KMS-11 (cell line): Measurements from ENCODE around the gene NLRC4.

Source experiments
- H2AFZ ChIP-seq: fragments of 200-600 bp; sonication (generic); 2 replicates; pipeline ENCODE4 v1.6.1; 2016; ENCODE audit warnings: antibody characterized with exemption, mixed run types, low read depth
- H3K27ac ChIP-seq: fragments of 200-600 bp; sonication (generic); 2 replicates; pipeline ENCODE4 v1.6.1; 2016; ENCODE audit warnings: mild to moderate bottlenecking, mixed run types
- H3K27me3 ChIP-seq: fragments of 200-600 bp; sonication (generic); 2 replicates; pipeline ENCODE4 v1.6.1; 2017; ENCODE audit warnings: mild to moderate bottlenecking, low read depth, mixed run types, moderate library complexity; ENCODE audit not compliant: insufficient read depth
- H3K36me3 ChIP-seq: fragments of 200-600 bp; sonication (generic); 2 replicates; pipeline ENCODE4 v1.6.1; 2017; ENCODE audit warnings: mild to moderate bottlenecking, mixed run types; ENCODE audit not compliant: insufficient read depth
- H3K4me1 ChIP-seq: fragments of 200-600 bp; sonication (generic); 2 replicates; pipeline ENCODE4 v1.6.1; 2016; ENCODE audit warnings: mild to moderate bottlenecking, low read depth, mixed run types; ENCODE audit not compliant: poor library complexity, severe bottlenecking
- H3K4me2 ChIP-seq: fragments of 200-600 bp; sonication (generic); 2 replicates; pipeline ENCODE4 v1.7.0; 2016; ENCODE audit warnings: mild to moderate bottlenecking, mixed run types
- H3K4me3 ChIP-seq: fragments of 200-600 bp; sonication (generic); IDR thresholded peaks from 2 replicates; pipeline ENCODE4 v1.6.1; 2017; ENCODE audit warnings: low read depth, low read length, mixed read lengths; ENCODE audit not compliant: insufficient read depth
- H3K79me2 ChIP-seq: fragments of 200-600 bp; sonication (generic); 2 replicates; pipeline ENCODE4 v1.6.1; 2016; ENCODE audit warnings: low read depth, mixed run types; ENCODE audit not compliant: insufficient read depth
- H3K9ac ChIP-seq: fragments of 200-600 bp; sonication (generic); 2 replicates; pipeline ENCODE4 v1.6.1; 2016; ENCODE audit warnings: mild to moderate bottlenecking, mixed run types
- H4K20me1 ChIP-seq: fragments of 200-600 bp; sonication (generic); 2 replicates; pipeline ENCODE4 v1.6.1; 2016; ENCODE audit warnings: mild to moderate bottlenecking, mixed run types; ENCODE audit not compliant: insufficient read depth
- CTCF ChIP-seq: fragments of 200-600 bp; sonication (generic); conservative IDR thresholded peaks from 2 replicates; pipeline ENCODE4 v1.6.1; 2017; ENCODE audit warnings: low read depth, mild to moderate bottlenecking, antibody characterized with exemption, low read length, moderate library complexity, mixed read lengths

The NLRC4 gene

GRCh38 chr2:32231959-32232358, 32.7 kb downstream of the NLRC4 start:
- H3K36me3 ChIP-seq, result no peaks in the 10 kb centered on the region
- peaks cover 6% of the 10 kb centered on the region for H3K4me1 ChIP-seq
- H3K4me3 ChIP-seq, result no peak overlapping the region
- H4K20me1 ChIP-seq, result no peaks in the 10 kb centered on the region
- no peaks in the 10 kb centered on the region for H3K27me3 ChIP-seq
- H2AFZ ChIP-seq, result no peak overlapping the region
- no peak overlapping the region for H3K9ac ChIP-seq
- H3K79me2 ChIP-seq, result no peaks in the 10 kb centered on the region
- TF ChIP-seq CTCF, result no peak
- no peak overlapping the region for H3K4me2 ChIP-seq
- no peak overlapping the region for H3K27ac ChIP-seq

DNA sequence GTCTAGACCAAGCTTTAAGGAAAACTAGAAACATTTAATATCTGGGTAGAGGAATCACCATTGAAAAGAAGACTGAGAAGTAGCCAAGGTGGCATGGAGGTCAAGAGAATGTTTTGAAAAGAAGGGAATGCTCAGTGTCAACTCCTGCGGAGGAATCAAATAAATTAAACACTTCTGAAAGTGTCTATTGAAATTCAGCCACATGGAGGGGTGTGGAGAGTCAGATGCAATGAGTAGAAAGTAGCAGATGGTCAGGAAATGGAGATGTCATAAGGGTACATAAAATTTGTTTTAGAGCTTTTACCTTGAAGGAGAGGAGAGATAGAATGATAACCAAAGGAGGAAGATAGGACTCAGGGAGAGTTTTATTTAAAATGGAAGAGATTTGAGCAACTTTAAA, 35.1 kb downstream of the NLRC4 start:
- H3K4me3 ChIP-seq, result no peak overlapping the region
- no peaks in the 10 kb centered on the region for H3K36me3 ChIP-seq
- H2AFZ ChIP-seq, result no peak overlapping the region
- no peaks in the 10 kb centered on the region for H4K20me1 ChIP-seq
- no peaks in the 10 kb centered on the region for H3K27me3 ChIP-seq
- H3K27ac ChIP-seq, result no peak overlapping the region
- no peak overlapping the region for H3K4me2 ChIP-seq
- TF ChIP-seq CTCF, result no peak
- no peak overlapping the region for H3K9ac ChIP-seq
- peaks cover 6% of the 10 kb centered on the region for H3K4me1 ChIP-seq
- H3K79me2 ChIP-seq, result no peaks in the 10 kb centered on the region

GRCh38 chr2:32228181-32228580, 36.5 kb downstream of the NLRC4 start:
- no peaks in the 10 kb centered on the region for H3K27me3 ChIP-seq
- H4K20me1 ChIP-seq, result no peaks in the 10 kb centered on the region
- TF ChIP-seq CTCF, result no peak
- H2AFZ ChIP-seq, result no peak overlapping the region
- H3K79me2 ChIP-seq, result no peaks in the 10 kb centered on the region
- H3K27ac ChIP-seq, result no peak overlapping the region
- H3K9ac ChIP-seq, result no peak overlapping the region
- H3K36me3 ChIP-seq, result no peaks in the 10 kb centered on the region
- peaks cover 6% of the 10 kb centered on the region for H3K4me1 ChIP-seq
- H3K4me2 ChIP-seq, result no peak overlapping the region
- H3K4me3 ChIP-seq, result no peak overlapping the region

GRCh38 chr2:32227492-32227891, 37.2 kb downstream of the NLRC4 start:
- Histone ChIP-seq H3K36me3 (no peaks in the 10 kb centered on the region), H3K4me3 (no peak overlapping the region), H3K4me1 (peaks cover 6% of the 10 kb centered on the region), H3K9ac (no peak overlapping the region), H3K27ac (no peak overlapping the region), H2AFZ (no peak overlapping the region), H3K4me2 (no peak overlapping the region), H3K79me2 (no peaks in the 10 kb centered on the region), H3K27me3 (no peaks in the 10 kb centered on the region), H4K20me1 (no peaks in the 10 kb centered on the region)
- no peak for TF ChIP-seq CTCF

DNA sequence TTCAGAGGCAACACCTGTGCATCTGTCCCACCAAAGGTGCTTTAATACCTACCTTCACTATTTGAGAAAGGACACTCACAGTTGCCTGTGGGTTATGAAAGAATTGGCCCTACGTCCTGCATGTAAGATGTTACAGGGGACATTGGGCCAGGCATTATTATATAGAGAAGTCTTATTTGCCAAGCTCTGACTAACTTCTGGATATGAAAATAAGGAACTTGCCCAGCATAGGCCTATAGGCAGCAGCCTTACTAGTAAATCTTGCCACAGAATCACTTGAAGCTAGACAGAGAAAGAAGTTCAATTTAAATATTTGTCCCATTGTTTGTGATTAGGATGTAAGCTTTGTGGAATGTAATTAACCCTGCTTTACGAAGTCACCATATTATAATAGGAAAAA, 41.7 kb downstream of the NLRC4 start:
- no peaks in the 10 kb centered on the region for H3K36me3 ChIP-seq
- H2AFZ ChIP-seq, result no peak overlapping the region
- H4K20me1 ChIP-seq, result no peaks in the 10 kb centered on the region
- H3K27ac ChIP-seq, result no peak overlapping the region
- H3K4me2 ChIP-seq, result no peak overlapping the region
- no peaks in the 10 kb centered on the region for H3K4me1 ChIP-seq
- H3K4me3 ChIP-seq, result no peak overlapping the region
- H3K9ac ChIP-seq, result no peak overlapping the region
- no peak for TF ChIP-seq CTCF
- H3K79me2 ChIP-seq, result no peaks in the 10 kb centered on the region
- no peaks in the 10 kb centered on the region for H3K27me3 ChIP-seq
